Measurements from ENCODE around the gene PAGE4.

Gene PAGE4

DNA sequence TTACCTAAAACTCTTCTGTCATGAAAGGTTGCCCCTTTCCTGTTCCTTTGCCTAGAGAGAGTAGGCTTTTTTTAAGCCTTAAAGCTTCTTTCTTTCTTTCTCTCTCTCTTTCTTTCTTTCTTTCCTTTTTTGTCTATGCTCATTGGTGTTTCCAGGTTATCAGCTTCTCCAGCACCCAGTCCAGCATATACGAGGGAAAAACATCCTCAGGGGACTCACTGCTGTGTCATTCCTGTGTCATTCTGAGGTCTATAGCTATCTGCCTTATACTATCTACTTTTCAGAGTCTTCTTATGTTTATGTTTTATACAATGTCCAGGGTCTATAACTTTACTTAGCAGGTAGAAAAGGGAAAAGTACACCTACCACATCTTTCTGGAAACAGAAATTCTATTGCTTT is 39.6 kb downstream of the PAGE4 start:
- no peak for DNase-seq (ENCODE audit: low read depth, low spot score)

GRCh38 chrX:49876750-49877149 is 47.6 kb downstream of the PAGE4 start:
- no peak for DNase-seq (ENCODE audit: low read depth, low spot score)

GRCh38 chrX:49877397-49878101 is 48.4 kb downstream of the PAGE4 start:
- DNase-seq (ENCODE audit: low read depth, low spot score), result no peak

- no peak for DNase-seq (ENCODE audit: low read depth, low spot score)
Measured at GRCh38 chrX:49878128-49878833, 49.2 kb downstream of the PAGE4 start.

DNA sequence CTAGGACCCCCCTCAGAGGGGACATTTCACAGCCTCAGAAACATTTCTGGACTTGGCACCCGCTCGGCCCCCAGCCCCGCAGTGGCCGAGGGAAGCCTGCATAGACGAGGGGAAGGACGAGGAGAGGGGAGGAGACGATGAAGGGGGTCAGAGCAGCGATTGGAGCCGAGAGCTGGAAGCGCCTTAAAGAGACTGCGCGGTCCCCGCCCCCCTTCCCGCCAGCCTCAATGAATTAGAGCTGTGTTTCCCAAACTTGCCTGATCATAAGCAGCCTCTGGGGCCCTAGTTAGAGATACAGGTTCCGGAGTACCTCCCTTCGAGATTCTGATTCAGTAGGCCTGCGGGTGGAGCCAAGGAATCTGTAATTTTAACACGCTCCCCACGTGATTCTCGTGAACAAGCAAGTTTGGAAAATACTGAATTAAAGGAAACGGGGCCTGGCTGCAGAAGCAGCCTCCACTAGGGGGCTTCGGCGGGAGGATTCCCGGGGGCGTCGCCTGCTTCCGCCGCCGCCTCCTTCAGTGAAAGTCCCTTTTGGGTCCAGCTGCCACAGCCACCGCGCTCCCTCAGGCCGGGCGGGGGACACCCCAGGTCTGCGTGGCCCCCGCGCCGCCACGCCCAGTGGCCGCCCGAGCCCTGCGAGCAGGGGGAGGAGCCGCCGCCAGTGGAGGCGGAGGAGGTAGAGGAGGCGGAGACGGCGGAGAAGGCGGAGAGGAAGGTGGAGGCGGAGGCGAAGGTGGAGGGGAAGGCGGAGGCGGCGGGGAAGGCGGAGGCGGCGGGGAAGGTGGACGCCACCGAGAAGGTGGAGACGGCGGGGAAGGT is 49.9 kb downstream of the PAGE4 start, which contains the start of gene USP27X:
USP27X (plus strand) TSS at position 651 of the 822 bp plus-strand sequence. CDS start 824 bp downstream, outside the sequence.
- DNase-seq (ENCODE audit: low read depth, low spot score), result peak; percentile 18

DNA sequence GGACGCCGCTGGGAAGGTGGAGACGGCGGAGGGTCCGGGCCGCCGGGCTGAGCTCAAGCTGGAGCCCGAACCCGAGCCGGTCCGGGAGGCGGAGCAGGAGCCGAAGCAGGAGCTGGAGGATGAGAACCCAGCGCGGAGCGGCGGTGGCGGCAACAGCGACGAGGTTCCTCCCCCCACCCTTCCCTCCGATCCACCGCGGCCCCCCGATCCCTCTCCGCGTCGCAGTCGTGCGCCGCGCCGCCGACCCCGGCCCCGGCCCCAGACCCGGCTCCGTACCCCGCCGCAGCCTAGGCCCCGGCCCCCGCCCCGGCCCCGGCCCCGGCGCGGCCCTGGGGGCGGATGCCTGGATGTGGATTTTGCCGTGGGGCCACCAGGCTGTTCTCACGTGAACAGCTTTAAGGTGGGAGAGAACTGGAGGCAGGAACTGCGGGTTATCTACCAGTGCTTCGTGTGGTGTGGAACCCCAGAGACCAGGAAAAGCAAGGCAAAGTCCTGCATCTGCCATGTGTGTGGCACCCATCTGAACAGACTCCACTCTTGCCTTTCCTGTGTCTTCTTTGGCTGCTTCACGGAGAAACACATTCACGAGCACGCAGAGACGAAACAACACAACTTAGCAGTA is 50.7 kb downstream of the PAGE4 start:
- DNase-seq (ENCODE audit: low read depth, low spot score), result no peak

DNA sequence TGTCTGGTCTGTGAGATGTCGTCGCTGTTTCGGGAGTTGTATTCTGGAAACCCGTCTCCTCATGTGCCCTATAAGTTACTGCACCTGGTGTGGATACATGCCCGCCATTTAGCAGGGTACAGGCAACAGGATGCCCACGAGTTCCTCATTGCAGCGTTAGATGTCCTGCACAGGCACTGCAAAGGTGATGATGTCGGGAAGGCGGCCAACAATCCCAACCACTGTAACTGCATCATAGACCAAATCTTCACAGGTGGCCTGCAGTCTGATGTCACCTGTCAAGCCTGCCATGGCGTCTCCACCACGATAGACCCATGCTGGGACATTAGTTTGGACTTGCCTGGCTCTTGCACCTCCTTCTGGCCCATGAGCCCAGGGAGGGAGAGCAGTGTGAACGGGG is 51.6 kb downstream of the PAGE4 start:
- no peak for DNase-seq (ENCODE audit: low read depth, low spot score)

Data from activated naive CD8-positive, alpha-beta T cell treated with anti-CD3 and anti-CD28 coated beads, Interleukin-2, amount 50 U/mL, for 16 hours (primary cell).